ENCODE measurements around the gene RIMS4. TPM values are rescaled to one million over a fixed set of nuclear protein-coding genes. Genes with fewer than 3 reads are reported as not detected.
"Not testable (repeated sequence)": the region's sequence is repeated elsewhere in the genome, so short reads cannot be mapped to it uniquely, and the experiment has no call there.

RIMS4 gene
- total and polyA plus RNA-seq, 7 donors = 0.01 to 0.73 (median 0.16) TPM

- no peak overlapping the region for H3K4me3 ChIP-seq
These were observed 20.2 kb upstream of the RIMS4 start for GRCh38 chr20:44830523-44830922.

GRCh38 chr20:44829688-44830087, 19.3 kb upstream of the RIMS4 start:
- DNase-seq (no peak), ATAC-seq (no peak)
- 80 to 85% (median 81%) methylated on average over 5 of the region's 5 CpGs for WGBS, 3 donors
- no peak overlapping the region for H3K4me3 ChIP-seq
- no peak overlapping the region for H3K27ac ChIP-seq
- no peaks in the 10 kb centered on the region for H3K36me3 ChIP-seq (ENCODE audit: insufficient read depth in 1 of 2, low read depth in 1 of 2)
- H3K27me3 ChIP-seq (ENCODE audit: insufficient read depth in 3 of 3, low read length in 2 of 3) = peaks cover 0 to 10% (median 0%) of the 10 kb centered on the region in 3 donors
- H3K9me3 ChIP-seq = no peaks in the 10 kb centered on the region
- no peaks in the 10 kb centered on the region for H3K4me1 ChIP-seq
- no peak for TF ChIP-seq CTCF (IDR thresholded peaks at IDR 0.05)
- intact Hi-C loops (cut with DNase I) = no loop called here

More at GRCh38 chr20:44830523-44830922, 20.2 kb upstream of the RIMS4 start:
- Histone ChIP-seq H3K9me3 (no peaks in the 10 kb centered on the region), H3K27me3 (ENCODE audit: insufficient read depth in 3 of 3, low read length in 2 of 3) (peaks cover 0 to 13% (median 0%) of the 10 kb centered on the region in 3 donors), H3K36me3 (ENCODE audit: insufficient read depth in 1 of 2, low read depth in 1 of 2) (no peaks in the 10 kb centered on the region), H3K27ac (no peak overlapping the region), H3K4me1 (no peaks in the 10 kb centered on the region)
- DNase-seq (no peak), ATAC-seq (no peak)
- intact Hi-C loops (cut with DNase I) = no loop called here
- TF ChIP-seq CTCF (IDR thresholded peaks at IDR 0.05) = no peak

- H3K36me3 ChIP-seq (ENCODE audit: insufficient read depth in 1 of 2, low read depth in 1 of 2) = no peaks in the 10 kb centered on the region
- DNase-seq (no peak), ATAC-seq (no peak)
- no peak overlapping the region for H3K4me3 ChIP-seq
- no peaks in the 10 kb centered on the region for H3K4me1 ChIP-seq
- H3K27ac ChIP-seq = no peak overlapping the region
- no peaks in the 10 kb centered on the region for H3K9me3 ChIP-seq
- no peak for TF ChIP-seq CTCF (IDR thresholded peaks at IDR 0.05)
- peaks cover 0 to 10% (median 0%) of the 10 kb centered on the region in 3 donors for H3K27me3 ChIP-seq (ENCODE audit: insufficient read depth in 3 of 3, low read length in 2 of 3)
- 35 to 59% (median 43%) methylated on average over 2 of the region's 2 CpGs for WGBS, 3 donors
- intact Hi-C loops (cut with DNase I) = no loop called here
These were observed 18.3 kb upstream of the RIMS4 start for GRCh38 chr20:44828640-44829039.

- no peak overlapping the region for H3K4me3 ChIP-seq
- intact Hi-C loops (cut with DNase I) = no loop called here
- DNase-seq = no peak
- no peak for ATAC-seq
- H3K36me3 ChIP-seq (ENCODE audit: insufficient read depth in 1 of 2, low read depth in 1 of 2) = no peaks in the 10 kb centered on the region
- no peak for TF ChIP-seq CTCF (IDR thresholded peaks at IDR 0.05)
- H3K9me3 ChIP-seq = no peaks in the 10 kb centered on the region
- H3K4me1 ChIP-seq = no peaks in the 10 kb centered on the region
- H3K27ac ChIP-seq = no peak overlapping the region
- H3K27me3 ChIP-seq (ENCODE audit: insufficient read depth in 3 of 3, low read length in 2 of 3) = peaks cover 0 to 10% (median 0%) of the 10 kb centered on the region in 3 donors
- WGBS, 3 donors = 13 to 25% (median 18%) methylated on average over 1 of the region's 1 CpG
These were observed 17.1 kb upstream of the RIMS4 start for GRCh38 chr20:44827401-44827800.

GRCh38 chr20:44821576-44821975, 11.2 kb upstream of the RIMS4 start:
- DNase-seq; H3K4me1 ChIP-seq; H3K27me3 ChIP-seq (ENCODE audit: insufficient read depth in 3 of 3, low read length in 2 of 3); H3K4me3 ChIP-seq; H3K36me3 ChIP-seq (ENCODE audit: insufficient read depth in 1 of 2, low read depth in 1 of 2); intact Hi-C loops (cut with DNase I); H3K27ac ChIP-seq; ATAC-seq; H3K9me3 ChIP-seq: not testable (repeated sequence)
- WGBS, 3 donors = 81 to 86% (median 84%) methylated on average over 6 of the region's 6 CpGs
